Type B pancreatic cell (in vitro differentiated cells): ENCODE measurements around the gene RHPN2. TPM values are rescaled to one million over a fixed set of nuclear protein-coding genes. Genes with fewer than 3 reads are reported as not detected.
A peak's percentile ranks its signal among the peaks of the same experiment; 100 is the strongest.

Experiments
- DNase-seq: peaks from one replicate; pipeline ENCODE4 v3.0.0; 2021; ENCODE audit warnings: mixed read lengths; ENCODE audit not compliant: unreplicated experiment; ENCODE audit errors: extremely low spot score
- H3K27ac Mint-ChIP-seq: 2 replicates; pipeline ENCODE4 v1.8.0; 2021; ENCODE audit warnings: mild to moderate bottlenecking, mixed read lengths
- H3K27me3 Mint-ChIP-seq: 2 replicates; pipeline ENCODE4 v1.8.0; 2021; ENCODE audit warnings: mixed read lengths
- H3K36me3 Mint-ChIP-seq: 2 replicates; pipeline ENCODE4 v1.8.0; 2021; ENCODE audit warnings: mixed read lengths
- H3K4me1 Mint-ChIP-seq: one replicate; pipeline ENCODE4 v1.8.0; 2021; ENCODE audit warnings: mixed read lengths; ENCODE audit not compliant: unreplicated experiment
- H3K4me3 Mint-ChIP-seq: 2 replicates; pipeline ENCODE4 v1.8.0; 2021; ENCODE audit warnings: mild to moderate bottlenecking, mixed read lengths
- H3K9me3 Mint-ChIP-seq: 2 replicates; pipeline ENCODE4 v1.8.0; 2021; ENCODE audit warnings: mixed read lengths
- CTCF ChIP-seq: fragments of 200-600 bp; sonication (generic); conservative IDR thresholded peaks from 2 replicates; pipeline ENCODE4 v1.5.0; 2021; ENCODE audit warnings: antibody characterized with exemption, mild to moderate bottlenecking
- total RNA-seq: library from RNA; stranded (reverse); gene quantifications from 2 replicates; pipeline ENCODE4 v1.2.1, GENCODE V29; 2021; ENCODE audit warnings: low replicate concordance

Gene RHPN2
- total RNA-seq, 1 donor from 2014 or later = 31.6 TPM

GRCh38 chr19:32977280-32977679 is 87.4 kb downstream of the RHPN2 start:
- no peak for TF ChIP-seq CTCF
- Mint-ChIP-seq H3K36me3 (peaks cover 3% of the 10 kb centered on the region), H3K27ac (no peak overlapping the region), H3K27me3 (no peaks in the 10 kb centered on the region), H3K4me1 (peaks cover under 1% of the 10 kb centered on the region), H3K9me3 (no peaks in the 10 kb centered on the region), H3K4me3 (no peak overlapping the region)
- no peak for DNase-seq

GRCh38 chr19:32976223-32976805 is 88.4 kb downstream of the RHPN2 start:
- DNase-seq = peak; percentile 74
- peak; percentile 91 for TF ChIP-seq CTCF
- peaks cover 8% of the 10 kb centered on the region for H3K4me1 Mint-ChIP-seq
- H3K27me3 Mint-ChIP-seq = no peaks in the 10 kb centered on the region
- no peaks in the 10 kb centered on the region for H3K9me3 Mint-ChIP-seq
- H3K27ac Mint-ChIP-seq = peak overlapping the region; percentile 67
- peaks cover 7% of the 10 kb centered on the region for H3K36me3 Mint-ChIP-seq
- no peak overlapping the region for H3K4me3 Mint-ChIP-seq

- H3K36me3 Mint-ChIP-seq = peaks cover 7% of the 10 kb centered on the region
- H3K27me3 Mint-ChIP-seq = no peaks in the 10 kb centered on the region
- no peaks in the 10 kb centered on the region for H3K9me3 Mint-ChIP-seq
- DNase-seq = peak; percentile 99
- H3K4me3 Mint-ChIP-seq = peak within 1 kb of the TSS; percentile 100
- peaks cover 16% of the 10 kb centered on the region for H3K4me1 Mint-ChIP-seq
- H3K27ac Mint-ChIP-seq = peak within 1 kb of the TSS; percentile 94
- no peak for TF ChIP-seq CTCF
Measured at GRCh38 chr19:32971715-32972540, 92.8 kb downstream of the RHPN2 start, which contains the start of the genes CEP89 and FAAP24. Gene CEP89, minus strand, starts transcription at chr19:32971958. Its CDS starts 84 bp downstream, at chr19:32971874. Gene FAAP24, plus strand, starts transcription at chr19:32972242. Its CDS starts 955 bp downstream, at chr19:32973197.

- peaks cover 16% of the 10 kb centered on the region for H3K4me1 Mint-ChIP-seq
- DNase-seq = no peak
- H3K27me3 Mint-ChIP-seq = no peaks in the 10 kb centered on the region
- H3K9me3 Mint-ChIP-seq = no peaks in the 10 kb centered on the region
- peak overlapping the region; percentile 94 for H3K27ac Mint-ChIP-seq
- TF ChIP-seq CTCF = no peak
- peaks cover 6% of the 10 kb centered on the region for H3K36me3 Mint-ChIP-seq
- H3K4me3 Mint-ChIP-seq = peak overlapping the region; percentile 100
Measured at GRCh38 chr19:32971012-32971595, 93.6 kb downstream of the RHPN2 start.

GRCh38 chr19:32969549-32969948 is 95.1 kb downstream of the RHPN2 start:
- no peak for TF ChIP-seq CTCF
- peak overlapping the region; percentile 62 for H3K4me3 Mint-ChIP-seq

More at GRCh38 chr19:32969549-32969948, 95.1 kb downstream of the RHPN2 start:
- Mint-ChIP-seq H3K27me3 (no peaks in the 10 kb centered on the region), H3K9me3 (no peaks in the 10 kb centered on the region), H3K27ac (no peak overlapping the region), H3K36me3 (peaks cover 4% of the 10 kb centered on the region), H3K4me1 (peaks cover 16% of the 10 kb centered on the region)
- no peak for DNase-seq
